ENCODE results near the gene ATP2A3.

The ATP2A3 gene

DNA sequence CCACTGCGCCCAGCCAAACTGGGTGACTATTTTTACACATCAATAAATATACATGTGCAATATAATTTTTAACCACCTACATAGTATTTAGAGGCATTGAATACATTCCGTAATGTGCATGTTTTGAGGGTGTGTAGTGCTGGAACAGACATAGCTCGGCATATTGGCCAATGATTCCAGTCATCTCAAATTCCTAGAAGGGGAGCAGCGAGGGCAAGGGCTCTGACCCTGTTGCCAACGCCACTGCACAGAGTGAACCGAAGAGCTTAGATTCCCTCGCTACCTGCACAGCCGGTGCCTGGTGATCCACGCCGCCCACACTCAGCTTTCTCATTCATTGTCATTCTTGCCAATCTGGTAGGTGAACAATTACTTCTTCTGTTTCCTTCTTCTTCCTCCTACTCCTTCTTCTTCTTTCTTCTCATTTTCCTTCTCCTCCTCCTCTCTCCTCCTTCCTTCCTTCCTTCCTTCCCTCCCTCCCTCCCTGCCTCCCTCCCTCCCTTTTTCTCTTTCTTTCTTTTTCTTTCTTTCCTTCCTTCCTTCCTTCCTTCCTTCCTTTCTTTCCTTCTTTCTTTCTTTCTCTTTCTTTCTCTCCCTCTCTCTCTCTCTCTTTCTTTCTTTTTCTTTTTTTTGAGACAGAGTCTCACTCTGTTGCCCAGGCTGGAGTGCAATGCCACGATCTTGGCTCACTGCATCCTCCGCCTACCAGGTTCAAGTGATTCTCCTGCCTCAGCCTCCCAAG lies 26.3 kb upstream of the ATP2A3 start:
- DNase-seq, result no peak

DNA sequence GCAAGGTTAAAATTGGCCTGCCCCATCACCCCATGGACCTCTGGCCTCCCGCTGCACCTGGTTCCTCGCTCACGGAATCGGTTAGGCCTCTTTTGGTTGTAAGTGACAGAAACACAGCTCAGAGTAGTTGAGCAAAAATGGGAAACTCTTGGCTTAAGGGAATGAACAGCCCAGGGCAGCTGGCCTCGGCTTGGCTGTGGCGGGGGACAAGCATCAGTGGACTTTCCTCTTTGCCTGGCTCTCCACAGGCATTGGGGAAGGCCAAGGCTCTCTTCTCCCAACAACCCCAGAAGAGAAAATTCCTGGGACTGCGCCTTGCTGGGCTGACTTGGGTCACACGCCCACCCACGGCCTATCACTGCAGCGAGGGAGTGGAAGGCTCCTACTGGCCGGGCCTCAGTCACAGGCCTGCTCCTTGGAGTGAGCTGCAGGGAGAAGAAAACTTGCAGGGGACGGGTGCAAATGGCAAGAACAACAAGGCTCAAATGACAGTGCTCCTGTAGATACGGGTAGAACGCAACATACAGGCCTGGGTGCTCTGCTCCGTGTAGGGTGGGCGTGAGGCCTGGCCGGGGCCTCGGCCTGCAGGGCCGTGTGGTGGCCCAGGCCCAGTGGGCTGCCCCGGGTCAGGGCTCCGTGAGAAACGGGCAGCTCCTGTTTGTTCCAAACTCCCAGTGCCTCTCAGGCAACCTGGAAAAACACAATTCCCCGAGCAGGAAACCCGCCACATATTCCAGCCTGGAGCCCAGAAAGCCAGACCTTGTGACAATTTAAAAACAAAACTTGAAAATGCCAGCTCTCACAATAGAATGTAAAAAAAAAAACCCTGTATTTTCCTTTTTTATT lies 25.0 kb upstream of the ATP2A3 start:
- DNase-seq, result no peak

DNA sequence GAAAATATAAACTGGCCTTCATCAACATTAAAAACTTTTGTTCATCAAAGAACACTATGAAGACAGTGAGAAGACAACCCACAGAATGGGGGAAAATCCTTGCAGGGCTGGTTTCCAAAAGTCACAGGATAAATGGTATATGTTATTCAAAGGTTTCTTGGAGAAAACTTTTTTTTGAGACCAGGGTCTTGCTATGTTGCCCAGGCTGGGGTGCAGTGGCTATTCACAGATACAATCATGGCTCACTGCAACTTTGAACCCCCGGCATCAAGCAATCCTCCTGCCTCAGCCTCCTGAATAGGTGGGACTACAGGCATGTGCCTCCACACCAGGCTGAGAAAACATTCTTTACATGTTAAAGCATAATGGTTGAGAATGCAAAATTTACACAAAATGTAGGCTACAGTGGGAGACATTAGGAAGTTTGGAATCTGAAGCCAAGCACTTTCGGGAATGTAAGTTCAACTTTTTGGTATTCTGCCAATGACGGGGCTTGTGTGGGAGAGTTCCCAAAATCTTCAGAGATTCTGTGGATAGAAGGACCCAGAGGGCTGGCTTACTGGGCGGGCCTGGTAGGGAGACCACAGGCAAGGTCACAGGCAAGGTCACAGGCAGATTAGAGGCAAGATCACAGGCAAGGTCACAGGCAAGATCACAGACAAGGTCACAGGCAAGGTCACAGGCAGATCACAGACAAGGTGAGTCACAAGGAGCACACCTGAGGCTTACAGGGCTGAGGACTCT lies 24.2 kb upstream of the ATP2A3 start:
- no peak for DNase-seq

DNA sequence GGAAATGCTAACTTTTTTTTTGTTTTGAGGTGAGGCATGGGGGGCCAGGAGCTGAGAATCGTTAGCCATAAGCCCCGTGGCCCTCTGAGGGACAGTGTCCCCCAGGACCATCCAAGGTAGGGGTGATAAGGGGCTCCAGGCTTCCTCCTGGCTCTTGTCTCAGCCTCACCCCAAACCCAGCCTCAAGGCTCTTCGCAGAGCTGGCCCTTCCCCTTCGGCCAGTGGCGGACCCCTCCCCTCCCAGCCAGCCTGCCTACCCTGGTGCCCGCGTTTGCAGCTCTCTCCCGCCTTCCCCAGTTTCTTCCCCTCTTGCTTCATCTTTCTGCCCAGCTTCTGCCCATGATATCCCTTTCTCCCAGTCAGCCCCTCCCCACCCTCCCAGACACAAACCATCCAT lies 22.7 kb upstream of the ATP2A3 start:
- no peak for DNase-seq

GRCh38 chr17:3986270-3986938 lies 22.2 kb upstream of the ATP2A3 start:
- no peak for DNase-seq

- no peak for DNase-seq
Measured at GRCh38 chr17:3985846-3986245, 21.6 kb upstream of the ATP2A3 start.

DNA sequence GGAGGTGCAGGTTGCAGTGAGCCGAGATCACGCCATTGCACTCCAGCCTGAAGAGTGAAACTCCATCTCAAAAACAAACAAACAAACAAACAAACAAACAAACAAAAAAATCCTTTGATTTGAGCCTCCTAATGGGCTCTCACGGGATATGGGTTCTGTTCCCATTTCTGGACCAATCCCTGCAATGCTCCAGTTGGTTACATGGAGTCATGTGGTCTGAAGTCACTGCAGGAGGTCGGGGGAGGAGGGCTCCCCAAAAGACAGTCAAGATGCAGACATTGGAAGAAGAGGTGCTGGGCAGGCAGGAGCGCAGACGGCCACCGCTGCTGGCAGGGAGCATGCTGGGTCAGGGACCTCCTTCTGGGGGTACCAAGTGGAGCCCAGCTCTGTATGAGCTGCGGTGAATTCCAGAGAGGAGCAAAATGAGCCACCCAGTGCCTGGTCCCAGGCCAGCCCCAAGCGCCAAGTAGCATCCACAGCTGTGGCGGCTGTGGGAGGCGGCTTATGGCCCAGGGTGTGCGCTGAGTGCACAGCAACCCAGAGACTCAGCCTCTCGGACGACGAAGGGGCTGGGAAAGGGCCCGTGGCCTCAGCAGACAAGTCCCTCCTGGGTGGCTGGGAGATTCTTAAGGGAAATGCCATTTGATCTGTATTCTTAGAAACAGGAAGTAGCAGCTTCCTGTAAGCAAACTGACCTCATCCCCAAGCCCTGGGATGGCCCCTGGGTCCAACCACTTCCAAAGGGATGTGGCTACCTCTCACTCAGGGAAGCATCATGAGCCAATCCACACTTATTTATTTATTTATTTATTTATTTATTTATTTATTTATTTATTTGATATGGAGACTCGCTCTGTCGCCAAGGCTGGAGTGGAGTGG lies 19.6 kb upstream of the ATP2A3 start:
- no peak for DNase-seq

DNA sequence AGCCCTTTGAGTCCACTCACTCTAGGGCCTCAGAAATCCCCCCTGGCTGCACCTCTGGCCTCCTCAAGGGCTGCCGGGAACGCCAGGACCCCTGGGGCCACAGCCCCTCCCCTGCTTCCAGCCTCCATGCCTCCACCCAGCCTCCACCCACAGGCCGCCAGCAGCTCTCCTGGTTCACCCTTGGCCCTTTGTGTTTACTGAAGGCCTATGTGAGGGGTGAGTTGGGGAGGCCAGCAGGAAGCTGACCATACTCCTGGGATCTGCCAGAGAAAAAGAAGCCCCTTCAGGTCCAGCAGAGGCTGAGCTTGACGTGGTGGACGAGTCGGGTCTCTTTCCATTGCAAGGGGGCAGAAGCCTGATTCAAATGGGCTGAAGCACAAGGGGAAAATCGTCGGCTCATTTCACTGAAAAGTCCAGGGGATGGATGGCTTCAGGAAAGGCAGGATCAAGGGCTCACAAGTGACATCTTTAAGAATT lies 18.3 kb upstream of the ATP2A3 start:
- no peak for DNase-seq

DNA sequence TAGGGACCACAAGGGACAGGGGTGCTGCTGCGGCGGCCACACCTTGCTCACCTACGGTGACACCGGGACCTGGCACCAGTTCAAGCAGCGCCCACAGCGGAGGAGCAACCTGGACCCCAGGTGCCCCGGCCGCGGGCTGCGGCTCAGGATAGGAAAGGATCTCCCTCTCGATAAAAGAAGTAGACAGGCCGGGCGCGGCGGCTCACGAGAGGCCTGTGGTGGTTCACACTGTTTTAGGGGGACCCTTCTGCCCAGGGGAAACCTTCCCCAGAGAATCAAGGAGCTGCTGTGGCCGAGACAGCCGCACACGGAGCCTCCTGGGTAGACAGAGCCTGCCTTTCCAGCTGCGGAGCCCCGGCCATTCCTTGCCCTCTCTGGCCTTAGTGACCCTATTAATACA lies 17.9 kb upstream of the ATP2A3 start:
- DNase-seq, result no peak

GRCh38 chr17:3981455-3981854 lies 17.2 kb upstream of the ATP2A3 start:
- no peak for DNase-seq

DNA sequence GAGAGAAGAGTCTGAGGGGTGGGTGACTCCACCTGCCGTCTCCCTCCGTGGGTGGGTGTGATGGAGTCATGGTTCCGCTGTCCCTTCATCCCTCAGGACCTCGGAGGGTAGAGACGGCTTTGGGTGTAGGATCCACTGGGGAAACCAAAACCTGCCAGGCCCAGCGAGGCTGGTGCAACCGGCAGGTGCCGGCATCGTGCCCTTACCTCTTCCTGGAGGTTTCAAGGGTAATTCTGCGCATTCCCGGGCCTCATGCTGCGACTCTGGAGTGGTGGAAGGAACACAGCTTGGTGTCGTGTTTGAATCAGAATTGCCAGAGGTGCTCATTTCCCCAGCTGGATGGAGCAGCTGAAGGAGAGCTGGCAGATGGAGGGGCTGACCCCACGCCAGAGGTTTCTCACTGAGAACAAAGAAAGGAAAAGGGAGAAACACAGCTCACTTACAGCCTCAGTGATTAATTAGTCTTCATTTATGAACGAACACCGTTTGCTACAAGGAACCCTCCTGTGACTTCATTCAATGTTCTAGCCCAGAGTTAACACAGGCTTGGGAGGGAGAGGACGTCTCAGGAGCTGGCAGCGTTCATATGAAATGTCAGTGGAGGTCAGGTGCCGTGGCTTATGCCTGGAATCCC lies 16.3 kb upstream of the ATP2A3 start:
- DNase-seq, result no peak

DNA sequence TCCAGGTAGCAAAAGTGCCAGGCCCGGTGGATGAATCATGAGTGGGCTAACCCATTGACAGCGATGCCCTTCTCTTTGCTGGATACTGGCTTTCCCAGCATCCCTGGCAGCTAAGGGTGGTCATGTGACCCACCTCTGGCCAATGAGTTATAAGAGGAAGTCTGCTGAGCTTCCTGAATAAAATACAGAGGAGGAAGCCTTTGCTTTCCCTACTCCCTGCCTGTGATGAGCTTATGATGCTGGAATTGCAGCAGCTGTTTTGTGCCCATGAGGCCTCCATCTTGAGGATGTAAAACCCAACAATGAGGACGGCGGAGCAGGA lies 15.0 kb upstream of the ATP2A3 start:
- no peak for DNase-seq

DNA sequence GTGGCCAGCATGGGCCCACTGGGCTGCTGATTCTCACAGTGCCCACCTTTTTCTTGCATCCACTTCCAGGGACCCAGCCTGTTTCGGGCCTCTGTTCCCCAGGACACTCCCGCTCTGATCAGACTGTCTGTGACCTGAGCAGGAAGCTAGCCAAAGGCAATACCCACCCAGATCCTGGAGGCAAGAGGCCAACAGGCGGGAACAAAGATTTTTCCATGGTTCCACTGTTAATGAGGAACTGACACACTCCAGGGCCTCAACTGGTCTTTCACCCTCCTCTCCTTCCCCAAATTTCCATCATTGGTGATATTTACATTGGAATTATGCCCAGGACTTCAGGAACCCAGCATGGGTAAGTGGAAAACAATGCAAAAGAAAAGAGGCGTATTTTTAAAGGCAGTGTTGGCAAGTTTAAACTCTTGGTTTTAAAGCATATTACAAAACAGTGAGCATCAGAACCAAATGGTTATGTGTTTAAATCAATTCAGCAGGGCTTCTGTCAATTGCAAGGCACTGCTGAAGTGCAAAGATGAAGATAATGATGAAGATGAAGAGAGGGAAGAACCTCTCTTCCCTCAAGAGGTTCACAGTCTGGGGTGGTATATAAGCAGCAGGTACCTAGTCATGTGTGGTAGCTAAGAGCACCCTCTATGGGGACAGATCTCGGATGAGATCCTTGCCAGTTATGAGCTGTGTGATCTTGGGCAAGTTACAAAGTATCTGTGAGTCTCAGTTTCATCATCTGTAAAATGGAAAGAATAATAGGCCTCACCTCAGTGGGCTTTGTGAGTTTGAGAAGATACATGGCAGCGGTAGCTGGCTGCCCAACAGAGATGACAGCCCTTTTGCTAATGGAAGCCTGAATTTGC lies 14.4 kb upstream of the ATP2A3 start:
- no peak for DNase-seq

DNA sequence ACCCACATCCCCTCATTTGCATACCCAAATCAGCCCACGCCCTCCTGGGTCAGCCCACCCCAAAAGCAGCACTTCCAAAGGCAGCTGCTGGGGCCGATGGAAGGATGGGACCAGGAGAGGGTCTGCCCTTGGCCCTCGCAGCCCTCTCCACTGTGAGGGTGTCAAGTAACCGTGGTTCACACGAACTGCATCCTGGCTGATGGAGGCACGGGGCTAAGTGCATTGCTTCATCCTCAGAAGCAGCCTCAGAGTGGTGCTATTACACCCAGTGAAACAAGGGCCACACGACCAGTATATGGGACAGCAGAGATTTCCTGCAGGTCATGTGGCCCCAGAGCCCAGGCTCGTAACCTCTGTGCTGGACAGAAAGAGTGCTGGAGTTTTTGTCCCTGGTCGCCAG lies 13.2 kb upstream of the ATP2A3 start:
- no peak for DNase-seq

DNA sequence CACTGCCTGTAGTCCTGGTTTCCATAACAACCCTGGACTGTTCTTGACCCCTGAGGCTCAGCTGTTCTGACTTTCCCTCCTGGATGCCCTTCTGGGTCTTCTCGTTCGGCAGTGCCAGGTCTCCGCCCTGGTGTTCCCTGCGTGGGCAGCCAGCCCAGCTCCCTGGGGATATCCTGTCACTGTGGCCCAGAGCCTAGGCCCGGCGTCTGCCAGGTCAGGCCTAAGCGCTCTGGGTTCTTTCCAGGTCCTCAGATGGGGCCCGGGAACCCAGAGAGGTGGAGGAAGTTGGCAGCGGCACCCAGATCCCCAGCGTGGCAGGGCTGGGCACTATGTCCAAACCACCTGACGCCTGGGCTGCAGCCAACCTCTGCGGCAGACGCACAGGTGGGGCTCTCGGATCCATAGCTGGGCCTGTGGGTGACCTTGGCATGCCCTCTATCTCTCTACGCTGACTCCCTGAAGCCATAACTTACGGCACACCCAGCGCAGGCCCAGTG lies 12.5 kb upstream of the ATP2A3 start:
- no peak for DNase-seq

- DNase-seq, result no peak
Measured at GRCh38 chr17:3974980-3975379, 10.7 kb upstream of the ATP2A3 start.

DNA sequence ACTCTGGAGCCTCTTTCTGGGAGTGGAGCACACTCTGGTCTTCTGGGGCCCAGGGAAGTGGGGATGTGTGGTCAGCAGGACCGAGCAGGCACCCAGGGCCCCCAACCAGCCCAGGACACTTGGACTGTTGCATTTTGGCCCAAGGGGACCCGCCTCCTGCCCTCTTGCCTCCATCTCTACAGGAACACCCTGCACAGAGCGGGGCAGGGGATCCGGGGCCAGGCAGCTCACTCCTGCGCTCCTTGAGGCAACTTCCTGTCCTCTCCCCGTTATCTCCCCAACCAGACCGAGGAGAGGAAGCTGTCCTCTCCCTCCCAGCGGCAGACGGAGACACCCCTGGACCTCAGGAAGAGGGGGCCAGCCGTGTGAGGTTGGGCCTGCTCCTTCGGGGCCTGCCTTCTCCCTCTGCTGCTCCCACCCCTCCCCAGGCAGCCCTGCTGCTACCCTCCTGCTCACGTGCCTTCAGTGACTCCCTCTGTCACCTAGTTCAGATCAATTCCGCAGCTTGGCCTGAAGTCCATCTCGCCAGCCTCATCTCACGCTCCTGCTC lies 10.0 kb upstream of the ATP2A3 start:
- DNase-seq, result no peak

DNA sequence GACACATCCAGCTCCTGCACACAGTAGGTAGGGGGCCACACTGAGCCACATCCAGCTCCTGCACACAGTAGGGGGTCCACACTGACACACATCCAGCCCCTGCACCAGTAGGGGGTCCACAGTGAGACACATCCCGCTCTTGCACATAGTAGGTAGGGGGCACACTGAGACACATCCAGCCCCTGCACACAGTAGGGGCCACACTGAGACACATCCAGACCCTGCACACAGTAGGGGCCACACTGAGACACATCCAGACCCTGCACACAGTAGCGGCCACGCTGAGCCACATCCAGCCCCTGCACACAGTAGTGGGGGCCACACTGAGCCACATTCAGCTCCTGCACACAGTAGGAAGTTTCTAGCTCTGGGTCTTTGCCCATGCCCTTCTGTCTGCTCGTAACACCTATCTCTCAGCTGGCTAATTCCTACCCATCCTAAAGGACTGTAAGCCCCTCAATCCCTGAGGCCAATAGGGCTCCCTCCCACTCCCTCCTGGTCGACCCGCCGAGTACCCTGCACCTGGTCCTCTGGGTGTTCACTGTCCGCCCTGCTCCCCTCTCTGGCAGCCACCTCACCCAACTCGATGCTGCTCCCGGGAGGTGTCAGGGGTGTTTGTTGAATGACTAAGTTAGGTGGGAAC lies 9.4 kb upstream of the ATP2A3 start:
- DNase-seq, result no peak

- DNase-seq, result no peak
Measured at GRCh38 chr17:3972931-3973330, 8.7 kb upstream of the ATP2A3 start.
